Jurkat, Clone E6-1 (cell line): Measurements from ENCODE around the gene VRTN.
A peak's percentile ranks its signal among the peaks of the same experiment; 100 is the strongest.
"Not testable (repeated sequence)": the region's sequence is repeated elsewhere in the genome, so short reads cannot be mapped to it uniquely, and the experiment has no call there.

Experiments used
- DNase-seq: peaks from one replicate; pipeline ENCODE4 v3.0.0-alpha.2; 2011; ENCODE audit warnings: low read depth, low spot score
- H3K4me3 ChIP-seq: 2 replicates; pipeline ENCODE4 v1.5.1; 2011; ENCODE audit warnings: mild to moderate bottlenecking, low read length, control low read depth, moderate library complexity

The VRTN gene

DNA sequence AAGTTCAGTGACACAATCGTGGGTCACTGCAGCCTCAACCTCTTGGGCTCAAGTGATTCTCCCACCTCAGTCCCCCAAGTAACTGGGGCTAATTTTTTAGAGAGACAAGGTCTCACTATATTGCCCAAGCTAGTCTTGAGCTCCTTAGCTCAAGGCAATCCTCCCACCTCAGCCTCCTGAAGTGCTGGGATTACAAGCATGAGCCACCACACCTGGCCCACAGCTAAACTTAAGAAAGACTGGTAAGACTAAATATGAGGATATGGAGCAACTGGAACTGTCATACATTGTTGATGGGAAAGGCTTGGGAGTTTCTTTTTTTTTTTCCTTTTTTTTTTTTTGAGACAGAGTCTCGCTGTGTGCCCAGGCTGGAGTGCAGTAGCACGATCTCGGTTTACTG lies 34.0 kb downstream of the VRTN start:
- no peak overlapping the region for H3K4me3 ChIP-seq
- no peak for DNase-seq

DNA sequence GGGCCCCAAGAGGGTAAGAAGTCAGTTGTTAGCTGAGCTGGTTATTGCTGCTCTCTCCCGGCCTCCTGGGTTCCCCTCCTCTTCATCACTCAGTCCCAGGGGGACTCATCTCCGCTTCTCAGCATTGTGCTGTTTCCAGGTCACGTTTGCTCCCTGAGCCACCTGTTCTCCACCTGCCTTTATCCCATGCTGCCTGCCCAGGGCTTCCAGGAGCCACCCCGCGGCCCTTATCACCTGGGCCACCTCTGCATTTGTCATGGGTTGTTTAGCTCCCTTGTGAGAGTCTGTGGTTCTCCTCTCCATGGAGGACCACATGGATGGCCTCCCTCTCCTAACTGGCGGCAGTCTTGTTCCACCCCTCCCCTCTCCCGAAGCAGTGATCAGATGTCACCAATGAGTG lies 41.7 kb downstream of the VRTN start:
- no peak overlapping the region for H3K4me3 ChIP-seq
- DNase-seq = no peak

DNA sequence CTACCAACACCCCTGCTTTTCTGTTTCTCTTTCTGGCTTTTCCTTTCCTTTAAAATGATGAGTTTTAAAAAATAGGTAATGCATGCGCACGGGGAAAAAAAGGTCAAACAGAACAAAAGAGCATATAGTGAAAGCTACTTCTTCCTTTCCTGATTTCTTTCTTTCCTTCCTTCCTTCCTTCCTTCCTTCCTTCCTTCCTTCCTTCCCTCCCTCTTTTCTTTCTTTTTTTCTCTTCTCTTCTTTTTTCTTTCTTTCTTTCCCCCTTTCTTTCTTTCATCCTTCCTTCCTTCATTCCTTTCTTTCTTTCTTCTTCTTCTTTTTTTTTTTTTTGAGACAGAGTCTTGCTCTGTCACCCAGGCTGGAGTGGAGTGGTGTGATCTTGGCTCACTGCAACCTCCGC lies 42.2 kb downstream of the VRTN start:
- H3K4me3 ChIP-seq, DNase-seq: not testable (repeated sequence)

DNA sequence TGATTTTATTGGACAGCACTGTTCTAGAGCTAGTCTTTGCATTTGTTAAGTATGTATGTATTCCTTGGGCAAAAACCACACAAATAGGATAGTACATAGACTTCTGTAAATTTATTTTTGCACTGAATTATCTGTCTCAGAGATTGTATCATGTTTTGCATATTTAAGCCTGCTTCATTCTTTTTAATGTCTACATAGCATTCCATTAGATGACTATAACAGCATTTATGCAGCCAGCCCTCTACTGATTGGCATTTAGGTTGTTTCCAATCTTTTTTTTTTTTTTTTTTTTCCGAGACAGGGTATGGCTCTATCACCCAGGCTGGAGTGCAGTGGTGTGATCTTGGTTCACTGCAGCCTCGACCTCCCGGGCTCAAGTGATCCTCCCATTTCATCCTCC lies 43.2 kb downstream of the VRTN start:
- no peak overlapping the region for H3K4me3 ChIP-seq
- DNase-seq = no peak

DNA sequence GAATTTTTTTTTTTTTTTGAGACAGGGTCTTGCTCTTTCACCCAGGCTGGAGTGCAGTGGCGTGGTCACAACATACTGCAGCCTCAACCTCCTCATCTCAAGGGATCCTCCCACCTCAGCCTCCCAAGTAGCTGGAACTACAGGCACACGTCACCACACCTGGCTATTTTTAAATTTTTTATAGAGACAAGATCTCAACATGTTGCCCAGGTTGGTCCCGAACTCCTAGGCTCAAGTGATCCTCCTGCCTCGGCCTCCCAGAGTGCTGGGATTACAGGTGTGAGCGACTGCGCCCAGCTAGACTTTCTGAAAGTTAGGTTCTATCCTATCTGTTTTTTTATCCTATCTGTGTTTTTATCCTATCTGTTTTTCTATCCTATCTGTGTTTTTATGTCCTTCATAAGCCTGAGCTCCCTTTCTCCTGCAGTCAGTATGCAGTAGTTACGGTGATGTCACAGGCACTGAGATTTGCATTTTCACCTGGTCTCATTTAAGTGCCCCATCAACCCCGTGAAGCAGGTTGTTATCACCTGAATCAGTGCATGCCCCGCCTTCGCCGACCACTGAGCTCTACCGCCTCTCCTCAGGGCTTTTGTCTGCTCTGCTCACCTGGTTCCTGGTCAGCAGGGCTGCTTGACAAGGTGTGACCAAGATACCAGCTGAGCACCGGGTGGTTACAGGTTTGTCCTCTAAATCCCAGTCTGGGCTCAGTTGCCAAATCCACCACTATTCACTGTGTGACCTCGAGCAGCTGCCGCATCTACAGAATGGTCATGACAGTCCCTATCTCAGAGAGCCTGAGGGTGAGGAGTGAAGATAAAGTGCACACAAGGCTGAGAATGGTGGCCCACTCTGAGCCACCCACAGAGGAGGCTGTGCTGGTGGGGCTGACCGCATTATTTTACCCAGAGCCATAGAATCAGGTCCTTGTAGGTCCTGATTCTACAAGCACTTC lies 44.6 kb downstream of the VRTN start:
- H3K4me3 ChIP-seq = no peak overlapping the region
- DNase-seq = no peak

DNA sequence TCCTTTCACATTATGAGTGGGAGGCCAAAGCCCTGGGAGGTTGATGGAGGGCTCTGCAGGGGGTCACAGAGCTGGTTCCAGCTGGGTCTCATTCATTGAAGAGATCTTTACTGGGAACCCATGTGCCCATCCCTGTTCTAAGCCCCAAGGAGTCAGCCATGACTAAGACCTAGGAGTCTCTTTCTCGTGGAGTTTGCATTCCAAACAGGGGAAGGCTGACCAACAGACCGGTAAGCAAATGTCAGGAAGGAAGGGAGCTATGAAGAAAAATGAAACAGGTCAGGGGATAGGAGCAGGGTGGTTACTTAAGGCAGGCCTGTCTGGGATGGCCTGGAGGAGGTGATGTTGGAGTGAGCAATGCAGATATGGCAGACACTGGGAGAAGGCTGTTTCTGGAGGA lies 46.3 kb downstream of the VRTN start:
- H3K4me3 ChIP-seq = no peak overlapping the region
- DNase-seq = no peak

DNA sequence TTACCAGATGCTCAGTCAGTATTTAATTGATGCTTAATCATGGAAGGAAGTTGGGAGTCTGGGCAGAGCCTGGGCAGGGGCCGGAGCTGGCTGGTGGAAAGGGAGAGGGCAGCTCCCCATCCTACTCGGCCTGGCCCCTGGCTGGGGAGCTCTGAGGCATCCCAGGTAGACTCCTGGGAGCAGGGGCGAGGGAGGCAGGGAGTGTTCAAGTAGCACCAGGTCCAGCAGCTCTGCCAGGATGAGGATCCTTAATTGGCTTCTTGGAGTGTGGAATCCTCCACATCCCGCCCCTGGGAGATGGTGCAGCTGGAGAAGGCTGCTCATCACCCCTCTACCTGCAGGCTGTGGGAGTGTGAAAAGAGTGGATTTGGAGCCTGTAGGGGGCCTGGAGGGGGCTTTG lies 46.8 kb downstream of the VRTN start:
- no peak for DNase-seq
- H3K4me3 ChIP-seq = no peak overlapping the region

DNA sequence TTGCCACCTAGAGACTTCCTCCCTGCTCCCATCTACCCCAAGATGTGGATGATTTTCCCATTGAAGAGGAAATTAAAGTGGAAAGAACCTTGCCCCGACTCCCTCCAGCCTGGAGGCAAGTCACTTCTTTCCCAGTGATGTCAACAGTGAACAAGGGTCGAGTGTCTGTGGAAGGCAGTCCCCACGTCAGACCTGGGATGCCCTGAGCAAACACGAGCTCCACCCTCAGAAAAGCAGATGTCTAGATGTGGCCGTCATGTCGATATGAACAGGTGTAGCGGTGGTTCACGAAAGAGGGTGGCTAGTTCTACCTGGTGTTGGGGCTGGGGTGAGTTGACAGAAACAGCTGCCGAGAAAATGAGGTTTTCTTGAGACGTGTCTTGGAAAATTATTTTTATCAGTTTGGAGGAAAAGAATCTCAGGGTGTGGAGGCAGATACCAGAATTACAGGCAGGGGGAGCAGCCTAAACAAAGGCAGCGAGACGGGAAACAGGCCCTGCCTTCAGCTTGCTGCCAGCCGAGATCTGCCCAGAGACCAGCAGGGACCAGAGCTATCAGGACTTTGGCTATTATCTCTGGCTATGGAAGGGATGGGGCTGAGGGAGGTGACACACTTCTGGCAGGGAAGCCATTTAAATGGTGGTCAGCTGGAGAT lies 51.9 kb downstream of the VRTN start:
- no peak overlapping the region for H3K4me3 ChIP-seq
- DNase-seq = no peak

DNA sequence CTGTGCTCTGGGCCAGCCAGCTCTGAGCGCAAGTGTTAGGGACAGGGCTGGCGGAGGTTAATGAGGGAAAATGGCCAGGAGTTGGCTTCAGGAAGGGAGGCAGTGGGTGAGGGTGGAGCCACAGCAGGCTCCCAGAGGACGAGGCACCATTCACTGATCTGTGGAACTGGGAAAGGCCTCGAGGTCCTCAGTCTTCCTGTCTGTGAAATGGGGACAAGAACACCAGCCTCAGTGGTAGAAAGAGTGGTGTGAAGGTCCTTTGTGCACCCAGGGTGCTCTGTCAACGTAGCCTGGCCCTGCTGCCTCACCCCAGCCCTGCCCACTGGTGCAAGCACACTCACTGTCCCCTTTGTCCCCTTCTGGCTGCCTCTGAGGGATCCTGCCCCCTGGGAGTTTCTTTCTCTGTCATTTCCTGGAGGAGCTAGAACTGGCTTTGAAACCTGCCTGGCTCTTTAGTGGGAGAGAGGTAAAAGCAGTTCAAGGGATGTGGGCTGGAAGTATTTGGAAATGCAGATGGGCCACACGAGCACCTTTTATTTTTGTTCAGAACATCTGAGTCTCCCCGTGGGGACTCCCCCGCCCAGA lies 52.7 kb downstream of the VRTN start:
- no peak overlapping the region for H3K4me3 ChIP-seq
- DNase-seq = no peak

DNA sequence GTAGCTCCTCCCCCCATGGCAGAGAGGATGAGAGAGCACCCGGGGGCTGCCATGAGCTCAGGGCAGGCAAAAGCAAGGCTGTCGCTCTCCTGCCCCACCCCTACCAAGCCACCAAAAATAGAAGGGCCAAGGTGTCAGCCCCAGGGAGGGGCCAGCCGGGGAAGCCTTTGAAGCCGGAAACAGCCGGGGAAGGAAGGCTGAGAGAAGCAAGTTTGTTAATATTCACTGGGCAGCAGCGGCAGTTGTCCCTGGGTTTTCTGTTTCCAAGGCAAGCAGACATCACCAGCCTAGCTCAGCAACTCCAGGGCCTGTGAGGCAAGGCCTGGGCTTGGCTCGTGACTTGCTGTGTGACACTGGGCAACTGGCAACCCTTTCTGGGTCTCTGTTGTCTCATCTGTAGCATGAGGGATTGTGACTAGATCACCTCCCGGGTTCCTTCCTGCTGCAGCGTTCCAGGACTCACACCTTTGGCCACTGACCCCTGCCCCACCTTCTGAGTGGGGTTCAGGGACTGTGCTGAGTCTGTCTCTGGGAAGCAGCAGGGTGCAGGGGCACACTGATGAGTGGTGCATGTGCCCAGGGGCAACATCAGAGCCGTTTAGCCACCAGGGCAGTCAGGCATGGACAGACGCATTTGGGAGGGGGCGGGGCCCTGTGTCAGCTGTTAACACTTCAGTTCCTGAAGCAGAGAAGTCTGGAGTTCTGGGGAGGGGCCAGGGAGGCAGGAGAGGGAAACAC lies 53.4 kb downstream of the VRTN start:
- H3K4me3 ChIP-seq = no peak overlapping the region; the same call in 1 of the 2 replicates

DNA sequence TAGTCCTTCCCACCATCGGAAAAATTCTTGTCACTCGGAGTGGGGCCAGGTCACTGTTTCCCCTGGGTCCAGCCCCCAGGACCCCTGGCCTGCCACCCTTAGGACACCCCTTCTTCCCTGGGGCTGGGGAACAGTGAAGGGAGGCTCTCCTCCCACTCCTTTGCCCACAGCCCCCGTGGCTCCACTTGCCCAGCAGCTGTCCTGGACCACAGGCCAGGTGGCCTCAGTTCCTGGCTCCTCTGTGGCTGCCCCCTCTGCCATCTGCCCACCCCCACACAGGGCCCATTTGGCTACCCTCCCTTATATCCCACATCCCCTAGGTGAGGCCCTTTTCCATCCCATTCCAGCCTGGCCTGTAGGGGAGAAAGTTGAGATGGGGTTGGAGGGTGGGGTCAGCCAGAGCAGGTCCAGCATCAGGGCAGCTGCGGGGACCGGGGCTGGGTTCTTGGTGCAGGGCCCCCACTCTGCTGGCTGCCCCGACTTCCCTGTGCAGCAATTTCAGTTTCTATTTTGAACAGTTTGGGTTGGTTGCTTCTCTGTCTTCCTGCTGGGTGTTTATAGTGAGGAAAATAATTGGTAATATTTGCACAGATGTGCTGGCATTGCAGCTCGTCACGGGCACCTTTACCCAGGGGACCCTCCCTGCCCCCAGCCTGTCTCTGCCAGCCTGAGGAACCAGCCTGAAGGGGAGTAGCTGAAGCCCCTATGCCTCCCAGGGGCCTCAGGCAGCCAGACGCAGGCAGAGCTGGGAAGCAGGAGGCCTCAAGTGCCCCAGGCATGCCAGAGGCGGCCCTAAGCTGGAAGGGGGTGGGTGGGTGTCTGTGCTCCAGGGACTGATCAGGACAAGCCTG lies 54.4 kb downstream of the VRTN start:
- H3K4me3 ChIP-seq = no peak overlapping the region
- DNase-seq = no peak

More for the DNA sequence above, 53.4 kb downstream of the VRTN start:
- peak; percentile 18 for DNase-seq

DNA sequence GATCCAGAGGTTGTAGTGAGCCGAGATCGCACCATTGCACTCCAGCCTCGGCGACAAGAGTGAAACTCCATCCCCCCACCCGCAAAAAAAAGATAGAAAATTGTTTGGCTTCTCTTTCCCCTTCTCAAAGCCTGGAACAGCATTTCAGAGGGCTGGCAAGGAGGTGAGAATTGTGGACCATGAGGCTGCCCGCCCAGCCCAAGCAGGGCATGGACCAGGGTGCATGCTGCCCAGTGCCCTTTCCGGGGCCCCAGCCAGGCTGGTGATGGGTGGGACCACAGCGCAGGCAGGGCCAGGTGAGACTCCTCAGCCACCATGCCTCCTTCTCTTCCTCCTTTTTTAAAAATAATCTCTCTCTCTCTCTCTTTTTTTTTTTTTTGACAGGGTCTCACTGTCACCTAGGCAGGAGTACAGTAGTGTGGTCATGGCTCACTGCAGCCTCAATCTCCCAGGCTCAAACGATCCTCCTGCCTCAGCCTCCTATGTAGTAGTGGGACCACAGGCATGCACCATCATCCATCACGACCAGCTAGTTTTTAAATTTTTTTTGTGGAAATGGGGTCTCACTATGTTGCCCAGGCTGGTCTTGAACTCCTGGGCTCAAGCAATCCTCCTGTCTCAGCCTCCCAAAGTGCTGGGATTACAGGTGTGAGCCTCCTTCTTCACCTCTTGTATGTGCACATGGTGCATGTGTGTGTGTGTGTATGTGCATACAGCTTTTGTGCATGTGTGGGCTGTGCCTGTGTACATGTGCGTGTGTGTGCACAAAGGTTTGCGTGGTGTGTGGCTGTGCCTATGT lies 55.5 kb downstream of the VRTN start:
- DNase-seq = no peak
- no peak overlapping the region for H3K4me3 ChIP-seq

DNA sequence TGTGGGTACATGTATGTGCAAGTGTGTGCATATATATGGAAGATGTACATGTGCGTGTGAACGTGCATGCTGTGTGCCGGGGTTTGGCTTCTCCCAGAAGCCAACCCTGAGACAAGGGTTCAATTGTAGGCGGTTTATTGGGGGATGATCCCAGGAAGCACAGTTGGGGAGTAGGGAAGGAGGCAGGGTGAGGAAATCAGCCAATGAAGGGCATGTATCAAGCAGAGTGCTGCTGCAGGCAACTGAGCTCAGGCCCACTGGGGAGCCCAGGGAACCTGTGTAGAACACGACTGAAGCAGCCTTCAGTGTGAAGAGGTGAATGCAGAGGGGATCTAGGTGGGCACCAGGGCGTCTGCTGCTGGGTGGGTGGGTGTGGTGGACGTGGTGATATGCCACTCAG lies 56.2 kb downstream of the VRTN start:
- DNase-seq = no peak
- H3K4me3 ChIP-seq = no peak overlapping the region

DNA sequence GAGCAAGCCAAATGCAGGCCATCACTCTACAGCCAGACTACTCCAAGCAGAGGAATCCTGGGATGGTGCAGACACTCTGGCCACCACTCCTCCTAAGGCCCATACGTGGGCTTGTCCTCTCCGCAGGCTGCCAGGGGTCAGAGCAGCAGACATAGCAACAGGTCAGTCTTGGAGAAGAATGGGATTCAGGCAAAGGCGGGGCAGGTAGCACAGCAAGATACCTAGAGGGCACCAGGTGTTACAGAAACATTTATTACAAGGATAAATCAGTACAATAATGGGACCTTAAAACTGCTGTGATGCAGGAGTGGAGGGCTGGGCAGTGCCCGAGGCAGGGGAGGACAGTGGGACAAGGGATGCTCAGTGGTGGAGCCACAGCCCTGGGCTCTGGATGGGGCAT lies 57.4 kb downstream of the VRTN start:
- no peak for DNase-seq
- no peak overlapping the region for H3K4me3 ChIP-seq

DNA sequence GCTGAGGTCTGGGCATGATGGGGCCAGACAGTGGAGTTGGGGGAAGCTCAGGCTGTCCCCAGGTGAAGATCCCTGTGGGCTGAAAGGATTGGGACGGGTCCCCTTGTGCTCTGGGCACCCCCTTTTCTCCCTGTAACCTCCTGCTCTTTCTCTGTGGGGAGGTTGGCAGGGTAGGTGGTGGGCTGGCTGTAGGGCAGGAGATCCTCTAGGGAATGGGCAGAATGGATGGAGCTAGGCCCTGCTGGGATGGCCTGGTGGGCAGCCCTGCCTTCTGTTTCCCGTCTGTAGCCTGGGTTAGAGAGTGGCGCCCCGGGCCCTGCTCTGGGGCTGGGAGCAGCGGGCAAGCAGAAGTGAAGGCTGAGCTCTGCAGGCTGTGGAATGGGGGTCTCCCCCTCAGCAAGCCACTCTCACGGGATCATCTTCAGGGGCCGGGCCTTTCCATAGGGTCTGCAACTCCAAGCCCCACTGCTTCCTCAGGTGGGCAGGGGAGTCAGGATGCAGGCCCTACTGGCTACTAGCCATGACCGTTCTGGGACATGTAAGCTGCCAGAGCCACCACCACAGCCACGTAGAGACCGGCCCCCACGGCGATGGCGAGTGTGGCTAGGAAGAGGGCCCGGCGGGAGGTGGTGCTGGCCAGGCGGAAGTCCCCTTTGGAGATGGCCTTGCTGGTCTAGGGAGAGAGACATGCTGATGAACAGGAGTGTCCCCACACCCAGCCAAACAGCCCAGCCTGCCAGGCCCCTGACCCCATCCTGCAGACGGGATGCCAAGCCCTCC lies 58.9 kb downstream of the VRTN start:
- no peak for DNase-seq
- H3K4me3 ChIP-seq = no peak overlapping the region

DNA sequence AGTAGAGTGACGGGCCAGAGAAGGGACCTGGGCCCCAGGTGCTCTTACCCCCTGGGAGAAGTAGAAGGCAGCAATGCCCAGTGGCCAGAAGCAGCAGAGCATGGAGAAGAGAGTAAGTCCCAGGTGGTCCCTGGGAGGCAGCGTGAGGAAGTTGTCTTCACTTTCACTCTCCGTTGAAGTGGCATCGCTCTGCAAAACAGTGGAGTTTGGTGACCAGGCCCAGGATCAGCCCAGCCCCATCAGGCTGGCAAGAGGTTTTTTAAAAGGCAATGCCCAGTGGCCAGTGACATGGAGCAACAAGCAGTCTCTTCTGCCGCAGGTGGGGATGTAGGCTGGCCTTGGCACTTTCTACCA lies 59.5 kb downstream of the VRTN start:
- DNase-seq = no peak

DNA sequence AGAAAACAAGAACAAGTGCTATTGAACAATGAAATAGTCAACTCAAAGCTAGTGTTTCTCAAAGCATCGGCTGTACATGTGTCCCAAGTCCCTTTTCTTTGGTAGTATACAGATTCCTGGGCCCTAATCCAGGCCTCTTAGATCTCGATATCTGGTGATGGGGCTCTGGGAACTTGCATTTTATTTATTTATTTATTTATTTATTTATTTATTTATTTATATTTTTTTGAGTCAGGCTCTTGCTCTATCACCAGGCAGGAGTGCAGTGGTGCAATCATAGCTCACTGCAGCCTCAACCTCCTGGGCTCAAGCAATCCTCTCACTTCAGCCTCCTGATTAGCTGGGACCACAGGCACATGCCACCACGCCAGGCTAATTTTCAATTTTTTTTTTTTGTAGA lies 60.6 kb downstream of the VRTN start:
- H3K4me3 ChIP-seq = no peak overlapping the region
- DNase-seq = no peak

More for the DNA sequence above, 59.5 kb downstream of the VRTN start:
- H3K4me3 ChIP-seq = no peak overlapping the region
